ENCODE measurements around the gene RSPRY1.

- TF ChIP-seq, protein P1, sequence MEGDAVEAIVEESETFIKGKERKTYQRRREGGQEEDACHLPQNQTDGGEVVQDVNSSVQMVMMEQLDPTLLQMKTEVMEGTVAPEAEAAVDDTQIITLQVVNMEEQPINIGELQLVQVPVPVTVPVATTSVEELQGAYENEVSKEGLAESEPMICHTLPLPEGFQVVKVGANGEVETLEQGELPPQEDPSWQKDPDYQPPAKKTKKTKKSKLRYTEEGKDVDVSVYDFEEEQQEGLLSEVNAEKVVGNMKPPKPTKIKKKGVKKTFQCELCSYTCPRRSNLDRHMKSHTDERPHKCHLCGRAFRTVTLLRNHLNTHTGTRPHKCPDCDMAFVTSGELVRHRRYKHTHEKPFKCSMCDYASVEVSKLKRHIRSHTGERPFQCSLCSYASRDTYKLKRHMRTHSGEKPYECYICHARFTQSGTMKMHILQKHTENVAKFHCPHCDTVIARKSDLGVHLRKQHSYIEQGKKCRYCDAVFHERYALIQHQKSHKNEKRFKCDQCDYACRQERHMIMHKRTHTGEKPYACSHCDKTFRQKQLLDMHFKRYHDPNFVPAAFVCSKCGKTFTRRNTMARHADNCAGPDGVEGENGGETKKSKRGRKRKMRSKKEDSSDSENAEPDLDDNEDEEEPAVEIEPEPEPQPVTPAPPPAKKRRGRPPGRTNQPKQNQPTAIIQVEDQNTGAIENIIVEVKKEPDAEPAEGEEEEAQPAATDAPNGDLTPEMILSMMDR (IDR thresholded peaks at IDR 0.05), result no peak
- TF ChIP-seq POLR2A (IDR thresholded peaks at IDR 0.05), result no peak
These were observed 98.8 kb downstream of the RSPRY1 start for GRCh38 chr16:57284952-57285363.

Data from ovary (tissue), 3 donors.